Adrenal gland (tissue), 12 donors: ENCODE measurements around the gene BPIFB2. TPM values are rescaled to one million over a fixed set of nuclear protein-coding genes. Genes with fewer than 3 reads are reported as not detected.

Source experiments
- DNase-seq, 7 donors: peaks; one replicate each; pipeline ENCODE4 v3.0.0-alpha.2; 2019 to 2020
- H3K27ac ChIP-seq, 5 donors: fragments of 200-600 bp; sonication (generic) in 4 of 5; 1 replicate in 3 of 5; 2 replicates in 2 of 5; pipeline versions ENCODE4 v1.5.1 to v1.8.0; 2016 to 2020; ENCODE audit warnings: mild to moderate bottlenecking in 1 of 5
- H3K27me3 ChIP-seq: fragments of 200-600 bp; 2 replicates; pipeline ENCODE4 v1.8.0; 2021
- H3K36me3 ChIP-seq, 2 donors: fragments of 200-600 bp; replicated peaks in 1 of 2; 1 replicate in 1 of 2; 2 replicates in 1 of 2; pipeline versions ENCODE4 v1.5.1 to v1.8.0; 2018 to 2022
- H3K4me1 ChIP-seq, 2 donors: fragments of 200-600 bp; replicated peaks in 1 of 2; 1 replicate in 1 of 2; 2 replicates in 1 of 2; pipeline versions ENCODE4 v1.5.1 to v1.8.0; 2018 to 2021
- H3K4me3 ChIP-seq, 4 donors: fragments of 200-600 bp; sonication (generic) in 3 of 4; one replicate each; pipeline ENCODE4 v1.5.1; 2016 to 2018
- H3K9me3 ChIP-seq, 3 donors: fragments of 200-600 bp; sonication (generic) in 1 of 3; replicated peaks in 1 of 3; 1 replicate in 2 of 3; 2 replicates in 1 of 3; pipeline versions ENCODE4 v1.5.1 to v1.8.0; 2016 to 2021
- POLR2A ChIP-seq, 2 donors: fragments of 450-650 bp; IDR thresholded peaks; one replicate each; pipeline ENCODE4 v1.6.1; 2017; ENCODE audit warnings: antibody characterized with exemption in 2 of 2, mild to moderate bottlenecking in 2 of 2, moderate library complexity in 1 of 2
- WGBS, 4 donors: extraction: QIAGEN DNeasy Blood & Tissue Kit in 2 of 4; methylation state at CpG; one replicate each; pipeline versions ENCODE4 v1.1.5 to v1.1.7; 2013 to 2017; 5-methylcytosine and 5-hydroxymethylcytosine counted together
- intact Hi-C, 2 donors: fragments of 100-400 bp; cut with DNase I; formaldehyde crosslinking; loops; one replicate each; pipeline versions ENCODE4 v1.14.1 to v1.15.0; 2022 to 2023
- polyA plus RNA-seq, 3 donors: library from polyadenylated mRNA; stranded (reverse); fragments of 200-250 nt in 2 of 3; fragments of 350-450 nt in 1 of 3; fragmentation: Illumina TruSeq in 1 of 3; extraction: RNeasy Lipid Tissue Mini Kit (QIAGEN cat#74804) in 1 of 3; gene quantifications; one replicate each; pipeline ENCODE4 v1.2.3, GENCODE V29; 2013 to 2014
- total RNA-seq, 9 donors: library from RNA; depleted of rRNA in 4 of 9; stranded (reverse); fragments of >200 nt in 4 of 9; fragments of 120-200 nt in 1 of 9; fragmentation: NEBNext Ultra II Directional in 1 of 9; extraction: Animal tissue kit (Norgen Biotek cat#: 25700) in 1 of 9; gene quantifications; one replicate each; pipeline versions ENCODE4 v1.1.0 to v1.2.4, GENCODE V29; 2013 to 2023
- TF ChIP-seq, protein P1 (sequence below), 6 experiments: fragments of 450-650 bp in 4 of 6; fragments of 200-600 bp in 2 of 6; sonication (generic) in 1 of 6; IDR thresholded peaks; 1 replicate in 5 of 6; 2 replicates in 1 of 6; pipeline versions ENCODE4 v1.5.1 to v1.8.0; 2016 to 2021; ENCODE audit warnings: antibody characterized with exemption in 6 of 6, mild to moderate bottlenecking in 2 of 6, moderate library complexity in 1 of 6
- donor health status: healthy with polysubstance abuse.
- donor health status: Bipolar disorder and iron deficiency.
- donor health status: DM: yes; HTN: yes; CAD: no.
- donor health status: DM: no; HTN: no; CAD: no.
- donor health status: DM: no; HTN: no; CAD: no.
- donor health status: DM: yes; HTN: yes; CAD: no.

Gene BPIFB2
- total and polyA plus RNA-seq, 12 donors = 0.15 TPM; not detected in 11

DNA sequence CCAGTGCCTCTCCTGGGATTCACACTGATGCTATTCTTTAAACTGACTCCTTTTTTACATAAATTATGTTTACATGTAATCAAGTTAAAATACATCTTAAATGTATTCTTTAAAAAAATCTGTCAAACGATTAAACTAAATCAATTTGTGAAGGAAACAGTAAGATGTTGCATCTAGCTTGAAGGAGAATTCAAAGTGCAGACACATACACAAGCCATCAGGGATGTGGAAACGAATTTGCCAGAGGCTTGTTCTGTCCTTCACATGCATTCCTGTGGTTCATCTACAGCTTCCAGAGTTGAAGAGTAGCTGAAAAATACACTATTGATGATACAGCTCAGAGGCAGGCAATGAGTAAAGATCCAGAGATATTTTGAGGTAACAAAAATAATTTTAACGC lies 38.9 kb downstream of the BPIFB2 start:
- H3K4me3 ChIP-seq = no peak overlapping the region
- H3K27me3 ChIP-seq = no peaks in the 10 kb centered on the region
- 64 to 68% (median 67%) methylated on average over 3 of the region's 3 CpGs for WGBS, 4 donors
- no peaks in the 10 kb centered on the region for H3K9me3 ChIP-seq
- no peak for DNase-seq
- TF ChIP-seq, protein P1, sequence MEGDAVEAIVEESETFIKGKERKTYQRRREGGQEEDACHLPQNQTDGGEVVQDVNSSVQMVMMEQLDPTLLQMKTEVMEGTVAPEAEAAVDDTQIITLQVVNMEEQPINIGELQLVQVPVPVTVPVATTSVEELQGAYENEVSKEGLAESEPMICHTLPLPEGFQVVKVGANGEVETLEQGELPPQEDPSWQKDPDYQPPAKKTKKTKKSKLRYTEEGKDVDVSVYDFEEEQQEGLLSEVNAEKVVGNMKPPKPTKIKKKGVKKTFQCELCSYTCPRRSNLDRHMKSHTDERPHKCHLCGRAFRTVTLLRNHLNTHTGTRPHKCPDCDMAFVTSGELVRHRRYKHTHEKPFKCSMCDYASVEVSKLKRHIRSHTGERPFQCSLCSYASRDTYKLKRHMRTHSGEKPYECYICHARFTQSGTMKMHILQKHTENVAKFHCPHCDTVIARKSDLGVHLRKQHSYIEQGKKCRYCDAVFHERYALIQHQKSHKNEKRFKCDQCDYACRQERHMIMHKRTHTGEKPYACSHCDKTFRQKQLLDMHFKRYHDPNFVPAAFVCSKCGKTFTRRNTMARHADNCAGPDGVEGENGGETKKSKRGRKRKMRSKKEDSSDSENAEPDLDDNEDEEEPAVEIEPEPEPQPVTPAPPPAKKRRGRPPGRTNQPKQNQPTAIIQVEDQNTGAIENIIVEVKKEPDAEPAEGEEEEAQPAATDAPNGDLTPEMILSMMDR (IDR thresholded peaks at IDR 0.05) = no peak
- no peak for TF ChIP-seq POLR2A (IDR thresholded peaks at IDR 0.05)
- no peak overlapping the region for H3K27ac ChIP-seq
- no peaks in the 10 kb centered on the region for H3K4me1 ChIP-seq
- intact Hi-C loops = no loop called here
- no peaks in the 10 kb centered on the region for H3K36me3 ChIP-seq

DNA sequence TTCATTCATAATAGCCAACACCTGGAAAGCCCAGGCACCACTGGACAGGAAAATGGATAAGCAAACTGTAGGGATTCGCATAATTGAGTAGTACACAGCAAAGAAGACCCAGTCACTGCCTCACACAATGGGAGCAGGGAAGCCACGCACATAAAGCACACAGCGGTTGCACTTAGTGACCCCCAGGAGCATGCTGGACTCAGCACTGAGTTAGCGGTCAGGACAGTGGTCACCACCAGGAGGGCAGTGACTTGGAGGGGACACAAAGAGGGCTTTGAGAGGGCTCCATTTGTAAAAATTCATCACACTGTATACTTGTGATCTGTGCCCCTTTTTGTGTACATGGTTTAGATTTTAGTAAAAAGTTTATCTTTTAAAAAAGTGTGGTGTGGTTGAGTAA lies 43.8 kb downstream of the BPIFB2 start:
- no peaks in the 10 kb centered on the region for H3K9me3 ChIP-seq
- intact Hi-C loops = no loop called here
- H3K27ac ChIP-seq = no peak overlapping the region
- DNase-seq = no peak
- 64 to 86% (median 72%) methylated on average over 4 of the region's 4 CpGs for WGBS, 4 donors
- no peaks in the 10 kb centered on the region for H3K27me3 ChIP-seq
- H3K4me1 ChIP-seq = no peaks in the 10 kb centered on the region
- TF ChIP-seq POLR2A (IDR thresholded peaks at IDR 0.05) = no peak
- TF ChIP-seq, protein P1 (IDR thresholded peaks at IDR 0.05) = no peak
- H3K4me3 ChIP-seq = no peak overlapping the region
- H3K36me3 ChIP-seq = no peaks in the 10 kb centered on the region

GRCh38 chr20:33053291-33054106 lies 46.0 kb downstream of the BPIFB2 start, which contains the start of gene BPIFB3:
TSS of gene BPIFB3 (plus strand) at chr20:33053903. CDS start at chr20:33055436, 1,533 bp downstream.
- 71 to 74% (median 73%) methylated on average over 13 to 25 of the region's 25 CpGs for WGBS, 4 donors
- intact Hi-C loops = no loop called here

DNA sequence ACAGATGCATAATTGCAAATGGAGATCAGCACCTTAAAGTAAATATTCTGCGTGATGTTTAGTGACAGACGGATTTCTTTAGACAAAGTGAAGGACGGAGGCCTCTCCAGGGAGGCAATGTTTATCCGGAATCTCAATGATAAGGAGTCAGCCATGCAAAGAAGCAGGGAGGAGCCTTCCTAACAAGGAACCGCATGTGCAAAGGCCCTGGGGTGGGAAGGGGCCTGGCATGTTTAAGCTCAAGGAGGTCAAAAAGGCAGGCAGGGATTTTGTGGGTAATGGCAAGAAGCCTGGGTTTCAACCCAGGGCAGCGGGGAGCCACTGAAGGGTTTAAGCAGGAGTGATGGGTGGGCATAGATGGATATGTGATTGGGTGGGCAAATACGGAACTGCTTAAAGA lies 46.9 kb downstream of the BPIFB2 start:
- Histone ChIP-seq H3K27ac (no peak overlapping the region), H3K36me3 (no peaks in the 10 kb centered on the region), H3K9me3 (no peaks in the 10 kb centered on the region), H3K4me3 (no peak overlapping the region), H3K27me3 (no peaks in the 10 kb centered on the region), H3K4me1 (no peaks in the 10 kb centered on the region)
- DNase-seq = no peak
- TF ChIP-seq POLR2A (IDR thresholded peaks at IDR 0.05) = no peak
- TF ChIP-seq, protein P1 (IDR thresholded peaks at IDR 0.05) = no peak
- 76 to 85% (median 83%) methylated on average over 7 of the region's 7 CpGs for WGBS, 4 donors
- intact Hi-C loops = no loop called here

More at GRCh38 chr20:33053291-33054106, 46.0 kb downstream of the BPIFB2 start, which contains the start of gene BPIFB3:
- Histone ChIP-seq H3K36me3 (no peaks in the 10 kb centered on the region), H3K27ac (no peak within 1 kb of the TSS), H3K9me3 (no peaks in the 10 kb centered on the region), H3K4me1 (no peaks in the 10 kb centered on the region), H3K4me3 (no peak within 1 kb of the TSS), H3K27me3 (no peaks in the 10 kb centered on the region)
- TF ChIP-seq, protein P1 (IDR thresholded peaks at IDR 0.05) = no peak
- no peak for TF ChIP-seq POLR2A (IDR thresholded peaks at IDR 0.05)
- no peak for DNase-seq
